ENCODE results near the gene PKDCC. TPM values are rescaled to one million over a fixed set of nuclear protein-coding genes. Genes with fewer than 3 reads are reported as not detected.

Gene PKDCC
- total RNA-seq, 1 donor from 2014 or later: 9.6 TPM

- H3K4me3 Mint-ChIP-seq (ENCODE audit: unreplicated experiment): no peak overlapping the region
- peaks cover 53% of the 10 kb centered on the region for H3K4me1 Mint-ChIP-seq (ENCODE audit: unreplicated experiment)
These were observed 18.1 kb upstream of the PKDCC start for GRCh38 chr2:42029639-42030199.

GRCh38 chr2:42030200-42030759, 17.5 kb upstream of the PKDCC start:
- peak overlapping the region; percentile 39 for H3K27ac Mint-ChIP-seq (ENCODE audit: unreplicated experiment)
- no peak for DNase-seq (ENCODE audit: low spot score)
- no peak for TF ChIP-seq CTCF (IDR thresholded peaks at IDR 0.05; ENCODE audit: unreplicated experiment)
- peaks cover 5% of the 10 kb centered on the region for H3K27me3 Mint-ChIP-seq (ENCODE audit: unreplicated experiment)
- no peaks in the 10 kb centered on the region for H3K9me3 Mint-ChIP-seq (ENCODE audit: unreplicated experiment)
- no peaks in the 10 kb centered on the region for H3K36me3 Mint-ChIP-seq (ENCODE audit: low read depth, unreplicated experiment)
- no peak overlapping the region for H3K4me3 Mint-ChIP-seq (ENCODE audit: unreplicated experiment)
- H3K4me1 Mint-ChIP-seq (ENCODE audit: unreplicated experiment): peaks cover 47% of the 10 kb centered on the region

More at GRCh38 chr2:42029639-42030199, 18.1 kb upstream of the PKDCC start:
- Mint-ChIP-seq H3K36me3 (ENCODE audit: low read depth, unreplicated experiment) (no peaks in the 10 kb centered on the region), H3K27ac (ENCODE audit: unreplicated experiment) (no peak overlapping the region), H3K9me3 (ENCODE audit: unreplicated experiment) (no peaks in the 10 kb centered on the region), H3K27me3 (ENCODE audit: unreplicated experiment) (peaks cover 5% of the 10 kb centered on the region)
- no peak for TF ChIP-seq CTCF (IDR thresholded peaks at IDR 0.05; ENCODE audit: unreplicated experiment)
- DNase-seq (ENCODE audit: low spot score): no peak

GRCh38 chr2:42030829-42031228, 17.0 kb upstream of the PKDCC start:
- Mint-ChIP-seq H3K9me3 (ENCODE audit: unreplicated experiment) (no peaks in the 10 kb centered on the region), H3K27ac (ENCODE audit: unreplicated experiment) (no peak overlapping the region), H3K27me3 (ENCODE audit: unreplicated experiment) (peaks cover 5% of the 10 kb centered on the region), H3K36me3 (ENCODE audit: low read depth, unreplicated experiment) (no peaks in the 10 kb centered on the region), H3K4me1 (ENCODE audit: unreplicated experiment) (peaks cover 42% of the 10 kb centered on the region), H3K4me3 (ENCODE audit: unreplicated experiment) (no peak overlapping the region)
- no peak for DNase-seq (ENCODE audit: low spot score)
- no peak for TF ChIP-seq CTCF (IDR thresholded peaks at IDR 0.05; ENCODE audit: unreplicated experiment)

- no peak overlapping the region for H3K4me3 Mint-ChIP-seq (ENCODE audit: unreplicated experiment)
These were observed 16.3 kb upstream of the PKDCC start for GRCh38 chr2:42031281-42032223.

More at GRCh38 chr2:42031281-42032223, 16.3 kb upstream of the PKDCC start:
- Mint-ChIP-seq H3K27me3 (ENCODE audit: unreplicated experiment) (peaks cover 3% of the 10 kb centered on the region), H3K4me1 (ENCODE audit: unreplicated experiment) (peaks cover 36% of the 10 kb centered on the region), H3K27ac (ENCODE audit: unreplicated experiment) (no peak overlapping the region), H3K9me3 (ENCODE audit: unreplicated experiment) (no peaks in the 10 kb centered on the region), H3K36me3 (ENCODE audit: low read depth, unreplicated experiment) (no peaks in the 10 kb centered on the region)
- DNase-seq (ENCODE audit: low spot score): no peak
- no peak for TF ChIP-seq CTCF (IDR thresholded peaks at IDR 0.05; ENCODE audit: unreplicated experiment)

Data from endothelial cell (in vitro differentiated cells).